HG03196 (cell line): ENCODE results near the gene FOS.

ENCODE experiments used
- ATAC-seq: cut with Tn5 transposase; IDR thresholded peaks from one replicate; pipeline ENCODE4 v1.9.1; 2021; ENCODE audit not compliant: unreplicated experiment

The FOS gene

GRCh38 chr14:75315144-75315543 is 36.5 kb downstream of the FOS start:
- no peak for ATAC-seq

- ATAC-seq = no peak
Observed at GRCh38 chr14:75317148-75317547, 38.5 kb downstream of the FOS start.

GRCh38 chr14:75318353-75318752 is 39.7 kb downstream of the FOS start:
- no peak for ATAC-seq

DNA sequence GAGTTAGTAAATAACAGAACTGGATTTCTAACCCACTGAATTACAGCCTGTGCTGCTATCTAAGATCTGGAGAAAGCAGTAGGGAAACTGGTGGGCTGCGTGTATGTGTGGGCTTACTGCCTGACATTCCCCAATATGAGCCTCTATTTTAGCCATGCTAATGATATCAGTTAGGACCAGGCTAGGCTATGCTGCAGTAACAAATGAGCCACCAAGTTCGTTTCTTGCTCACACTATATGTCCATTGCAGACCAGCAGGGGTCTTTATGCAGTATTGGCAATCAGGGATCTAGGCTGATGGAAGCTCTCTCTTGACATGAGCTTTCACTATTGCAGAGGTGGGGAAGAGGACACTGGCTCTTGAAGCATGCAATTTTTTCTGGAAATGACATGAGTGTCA is 40.4 kb downstream of the FOS start:
- ATAC-seq = no peak

DNA sequence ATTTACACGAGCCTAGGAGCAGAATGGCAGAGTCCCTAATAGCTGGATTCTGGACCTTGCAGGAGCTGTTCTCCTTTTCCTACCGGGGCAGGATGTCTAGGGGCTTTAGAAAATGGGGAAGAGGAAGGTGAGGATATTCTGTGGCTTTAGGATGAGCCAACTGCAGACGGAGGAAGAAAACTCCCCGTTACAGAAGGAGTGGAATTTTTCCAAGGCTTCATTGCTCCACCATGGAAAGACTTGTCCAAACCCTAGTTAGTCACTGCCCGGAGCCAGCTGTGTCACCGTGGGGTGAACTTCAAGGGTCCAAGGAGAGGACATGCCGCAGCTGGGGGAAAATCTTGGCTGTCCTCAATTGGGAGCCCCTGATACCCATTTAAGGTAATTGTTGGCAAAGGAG is 41.6 kb downstream of the FOS start:
- no peak for ATAC-seq

GRCh38 chr14:75322746-75323145 is 44.1 kb downstream of the FOS start:
- ATAC-seq = no peak

- no peak for ATAC-seq
Observed at GRCh38 chr14:75323571-75323970, 44.9 kb downstream of the FOS start.

GRCh38 chr14:75328558-75329155 is 50.0 kb downstream of the FOS start:
- no peak for ATAC-seq

DNA sequence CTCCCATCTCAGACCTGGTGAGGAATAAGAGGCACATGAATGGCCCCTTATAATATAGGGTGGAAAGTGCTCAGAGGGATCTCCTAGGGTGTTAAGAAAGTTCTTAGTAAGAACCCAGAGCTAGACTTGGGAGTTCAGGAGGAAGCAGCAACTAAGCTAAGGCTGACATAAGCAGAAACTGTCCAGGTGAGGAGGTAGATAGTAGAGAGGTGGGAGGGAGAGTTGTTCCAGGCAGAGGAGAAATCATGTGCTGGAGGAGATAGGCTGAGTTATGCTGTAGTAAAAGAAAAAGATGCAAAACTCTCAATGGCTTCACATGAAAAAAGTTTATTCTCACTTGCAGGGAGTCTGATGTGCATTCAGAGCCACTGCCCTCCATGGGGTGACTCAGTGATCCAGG is 50.7 kb downstream of the FOS start:
- ATAC-seq = no peak

DNA sequence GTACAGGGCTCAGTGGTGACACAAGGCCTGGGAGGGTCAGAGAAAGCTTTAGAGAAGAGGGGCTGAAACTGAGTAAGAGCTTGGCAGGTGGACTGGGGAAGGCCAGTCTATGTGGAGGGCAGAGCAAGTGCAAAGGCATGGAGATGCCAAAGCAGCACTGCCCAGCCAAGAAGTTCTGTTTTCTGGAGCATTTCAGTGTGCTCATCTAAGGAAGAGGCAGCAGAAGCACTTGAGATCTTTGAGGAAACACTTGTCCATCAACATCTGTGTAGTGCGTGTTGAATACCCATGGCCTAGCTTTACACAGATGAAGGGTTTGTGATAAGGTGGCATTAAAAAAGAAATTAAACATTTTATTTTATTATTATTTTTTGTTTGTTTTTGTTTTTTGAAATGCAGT is 52.8 kb downstream of the FOS start:
- no peak for ATAC-seq
